Vagina (tissue), 2 donors: ENCODE measurements around the gene BCL2L13.

Experiments
- CTCF ChIP-seq, 3 experiments: fragments of 450-650 bp in 2 of 3; fragments of 200-600 bp in 1 of 3; sonication (generic) in 1 of 3; IDR thresholded peaks; one replicate each; pipeline ENCODE4 v1.5.1; 2017 to 2019; ENCODE audit warnings: antibody characterized with exemption in 3 of 3, mild to moderate bottlenecking in 2 of 3, moderate library complexity in 2 of 3
- POLR2A ChIP-seq, 2 donors: fragments of 450-650 bp; IDR thresholded peaks; one replicate each; pipeline ENCODE4 v1.6.1; 2017; ENCODE audit warnings: antibody characterized with exemption in 2 of 2, mild to moderate bottlenecking in 2 of 2, moderate library complexity in 2 of 2
- POLR2AphosphoS5 ChIP-seq, 2 donors: sonication (generic); formaldehyde crosslinking; IDR thresholded peaks; one replicate each; pipeline ENCODE4 v1.9.0; 2017; ENCODE audit warnings: antibody characterized with exemption in 2 of 2, mild to moderate bottlenecking in 2 of 2, low read depth in 1 of 2; ENCODE audit not compliant: insufficient read depth in 1 of 2

GRCh38 chr22:17631076-17631565 lies 7.4 kb upstream of the BCL2L13 start:
- TF ChIP-seq CTCF (IDR thresholded peaks at IDR 0.05) (no peak), POLR2AphosphoS5 (IDR thresholded peaks at IDR 0.05; ENCODE audit: insufficient read depth in 1 of 2, low read depth in 1 of 2) (no peak), POLR2A (IDR thresholded peaks at IDR 0.05) (no peak)
